Osteocyte (in vitro differentiated cells): ENCODE measurements around the gene ZNF10. TPM values are rescaled to one million over a fixed set of nuclear protein-coding genes. Genes with fewer than 3 reads are reported as not detected.

ENCODE experiments used
- DNase-seq: peaks from one replicate; pipeline ENCODE4 v3.0.0; 2021; ENCODE audit warnings: mixed read lengths; ENCODE audit not compliant: unreplicated experiment; ENCODE audit errors: extremely low spot score
- H3K27ac Mint-ChIP-seq: one replicate; pipeline ENCODE4 v1.8.0; 2021; ENCODE audit warnings: mild to moderate bottlenecking, mixed read lengths; ENCODE audit not compliant: unreplicated experiment
- H3K27me3 Mint-ChIP-seq: one replicate; pipeline ENCODE4 v1.8.0; 2021; ENCODE audit warnings: mixed read lengths; ENCODE audit not compliant: unreplicated experiment
- H3K36me3 Mint-ChIP-seq: one replicate; pipeline ENCODE4 v1.8.0; 2021; ENCODE audit warnings: mixed read lengths; ENCODE audit not compliant: unreplicated experiment
- H3K4me1 Mint-ChIP-seq: one replicate; pipeline ENCODE4 v1.8.0; 2021; ENCODE audit warnings: mixed read lengths; ENCODE audit not compliant: unreplicated experiment
- H3K4me3 Mint-ChIP-seq: one replicate; pipeline ENCODE4 v1.8.0; 2021; ENCODE audit warnings: mild to moderate bottlenecking, moderate library complexity, mixed read lengths; ENCODE audit not compliant: unreplicated experiment
- H3K9me3 Mint-ChIP-seq: one replicate; pipeline ENCODE4 v1.8.0; 2021; ENCODE audit warnings: mixed read lengths; ENCODE audit not compliant: unreplicated experiment
- CTCF ChIP-seq: fragments of 200-600 bp; sonication (generic); IDR thresholded peaks from 2 replicates; pipeline ENCODE4 v1.5.0; 2021; ENCODE audit warnings: antibody characterized with exemption, mild to moderate bottlenecking, moderate library complexity
- total RNA-seq: library from RNA; stranded (reverse); gene quantifications from 2 replicates; pipeline ENCODE4 v1.2.1, GENCODE V29; 2021

Gene ZNF10
- total RNA-seq, 1 donor from 2014 or later = 17.3 TPM

DNA sequence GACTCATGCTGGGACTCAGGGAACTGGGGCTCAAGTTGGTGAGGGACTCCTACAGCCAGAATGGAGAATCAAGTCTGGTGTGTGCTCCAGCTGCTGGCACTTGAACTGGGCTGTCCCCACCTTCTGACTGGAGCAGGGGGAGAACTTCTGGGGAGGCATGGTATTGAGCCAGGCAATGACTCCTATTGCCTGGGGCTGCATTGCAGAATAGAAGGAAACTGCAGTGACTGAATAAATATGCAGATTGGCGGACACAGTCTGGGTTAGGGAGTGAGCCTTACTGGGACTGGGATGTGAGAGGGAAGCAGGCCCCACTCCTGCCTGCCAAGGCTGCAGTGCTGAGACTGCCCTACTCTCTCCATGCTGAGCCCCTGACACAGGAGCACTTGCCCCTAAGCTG is 42.1 kb downstream of the ZNF10 start:
- TF ChIP-seq CTCF = no peak
- Mint-ChIP-seq H3K4me1 (no peaks in the 10 kb centered on the region), H3K9me3 (peaks cover 54% of the 10 kb centered on the region), H3K36me3 (no peaks in the 10 kb centered on the region), H3K27ac (no peak overlapping the region), H3K27me3 (no peaks in the 10 kb centered on the region), H3K4me3 (no peak overlapping the region)
- no peak for DNase-seq

- DNase-seq = no peak
- Mint-ChIP-seq H3K36me3 (peaks cover 1% of the 10 kb centered on the region), H3K27me3 (no peaks in the 10 kb centered on the region), H3K4me3 (no peak overlapping the region), H3K27ac (no peak overlapping the region), H3K9me3 (peaks cover 48% of the 10 kb centered on the region), H3K4me1 (no peaks in the 10 kb centered on the region)
- TF ChIP-seq CTCF = no peak
These were observed 44.5 kb downstream of the ZNF10 start for GRCh38 chr12:133174901-133175300.

DNA sequence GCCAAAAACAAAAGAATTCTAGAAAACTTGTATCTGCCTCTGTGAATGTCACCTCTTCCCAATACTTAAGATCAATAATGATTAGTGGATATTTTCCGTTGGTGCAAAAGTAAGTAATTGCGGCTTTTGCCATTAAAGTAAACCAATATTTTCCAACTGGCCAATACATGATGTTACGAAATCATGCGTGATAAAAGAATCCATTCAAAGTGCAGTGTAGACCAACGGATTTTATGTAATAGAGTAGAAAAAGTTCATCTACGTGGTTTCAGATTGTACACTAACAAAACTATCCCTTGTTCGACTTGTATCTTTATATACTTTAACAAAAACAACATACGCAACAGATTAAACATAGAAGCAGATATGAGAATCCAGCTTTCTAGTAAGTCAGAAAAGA is 50.2 kb downstream of the ZNF10 start:
- Mint-ChIP-seq H3K27me3 (no peaks in the 10 kb centered on the region), H3K4me3 (no peak overlapping the region), H3K27ac (no peak overlapping the region), H3K36me3 (peaks cover 35% of the 10 kb centered on the region), H3K4me1 (peaks cover 8% of the 10 kb centered on the region), H3K9me3 (peaks cover 40% of the 10 kb centered on the region)
- no peak for DNase-seq
- no peak for TF ChIP-seq CTCF

GRCh38 chr12:133181238-133181959 is 51.0 kb downstream of the ZNF10 start, which contains the start of gene ZNF268:
TSS of gene ZNF268 (plus strand) at chr12:133181495. CDS start at chr12:133181998, 503 bp downstream.
- H3K9me3 Mint-ChIP-seq = peaks cover 32% of the 10 kb centered on the region

More at GRCh38 chr12:133181238-133181959, 51.0 kb downstream of the ZNF10 start, which contains the start of gene ZNF268:
- TF ChIP-seq CTCF = peak; percentile 89
- Mint-ChIP-seq H3K27me3 (no peaks in the 10 kb centered on the region), H3K4me1 (peaks cover 8% of the 10 kb centered on the region), H3K27ac (peak within 1 kb of the TSS; percentile 87), H3K36me3 (peaks cover 42% of the 10 kb centered on the region), H3K4me3 (peak within 1 kb of the TSS; percentile 93)
- DNase-seq = peak; percentile 96
